ENCODE data around the gene RBM24.
"Not testable (repeated sequence)": the region's sequence is repeated elsewhere in the genome, so short reads cannot be mapped to it uniquely, and the experiment has no call there.

Gene RBM24

GRCh38 chr6:17292600-17293133 lies 11.5 kb downstream of the RBM24 start:
- no peak for DNase-seq

GRCh38 chr6:17293395-17293794 lies 12.2 kb downstream of the RBM24 start:
- no peak for DNase-seq

- DNase-seq, result no peak
These were observed 16.3 kb downstream of the RBM24 start for GRCh38 chr6:17297271-17298080.

GRCh38 chr6:17298257-17298656 lies 17.1 kb downstream of the RBM24 start:
- no peak for DNase-seq

- DNase-seq, result no peak
These were observed 18.1 kb downstream of the RBM24 start for GRCh38 chr6:17299222-17299621.

GRCh38 chr6:17299750-17300149 lies 18.6 kb downstream of the RBM24 start:
- DNase-seq, result no peak

- DNase-seq, result no peak
These were observed 19.5 kb downstream of the RBM24 start for GRCh38 chr6:17300637-17301036.

GRCh38 chr6:17303444-17303843 lies 22.3 kb downstream of the RBM24 start:
- no peak for DNase-seq

GRCh38 chr6:17305219-17306001 lies 24.2 kb downstream of the RBM24 start:
- DNase-seq, result no peak

- no peak for DNase-seq
These were observed 30.6 kb downstream of the RBM24 start for GRCh38 chr6:17311595-17312311.

- DNase-seq, result not testable (repeated sequence)
These were observed 32.1 kb downstream of the RBM24 start for GRCh38 chr6:17313238-17313637.

- DNase-seq, result no peak
These were observed 32.8 kb downstream of the RBM24 start for GRCh38 chr6:17313971-17314370.

- DNase-seq, result no peak
These were observed 34.1 kb downstream of the RBM24 start for GRCh38 chr6:17315262-17315661.

- no peak for DNase-seq
These were observed 37.4 kb downstream of the RBM24 start for GRCh38 chr6:17318435-17319165.

GRCh38 chr6:17320266-17320665 lies 39.1 kb downstream of the RBM24 start:
- DNase-seq, result not testable (repeated sequence)

GRCh38 chr6:17331238-17331637 lies 50.1 kb downstream of the RBM24 start:
- no peak for DNase-seq

- DNase-seq, result no peak
These were observed 53.1 kb downstream of the RBM24 start for GRCh38 chr6:17334265-17334664.

GRCh38 chr6:17336425-17336824 lies 55.3 kb downstream of the RBM24 start:
- no peak for DNase-seq

GRCh38 chr6:17339308-17339670 lies 58.1 kb downstream of the RBM24 start:
- no peak for DNase-seq

- DNase-seq, result no peak
These were observed 60.1 kb downstream of the RBM24 start for GRCh38 chr6:17341117-17341805.

- DNase-seq, result no peak
These were observed 60.7 kb downstream of the RBM24 start for GRCh38 chr6:17341891-17342290.

- DNase-seq, result no peak
These were observed 62.1 kb downstream of the RBM24 start for GRCh38 chr6:17343215-17343614.
